ENCODE results near the gene NLRP9.
"Not testable (repeated sequence)": the region's sequence is repeated elsewhere in the genome, so short reads cannot be mapped to it uniquely, and the experiment has no call there.

GRCh38 chr19:55756808-55757207, 18.6 kb upstream of the NLRP9 start:
- not testable (repeated sequence) for TF ChIP-seq POLR2A, CTCF (IDR thresholded peaks at IDR 0.05)

Data from testis (tissue), 2 donors.